Ascending aorta (tissue), 2 donors: ENCODE measurements around the gene GRK2. TPM values are rescaled to one million over a fixed set of nuclear protein-coding genes. Genes with fewer than 3 reads are reported as not detected.

ENCODE experiments used
- DNase-seq, 2 donors: peaks; one replicate each; pipeline ENCODE4 v3.0.0-alpha.2; 2019; ENCODE audit warnings: low spot score in 2 of 2
- H3K27ac ChIP-seq, 2 donors: fragments of 200-600 bp; sonication (generic); one replicate each; pipeline ENCODE4 v1.5.1; 2016 to 2017; ENCODE audit warnings: mild to moderate bottlenecking in 1 of 2
- H3K27me3 ChIP-seq: fragments of 200-600 bp; sonication (generic); one replicate; pipeline ENCODE4 v1.5.1; 2017
- H3K36me3 ChIP-seq, 2 donors: fragments of 200-600 bp; sonication (generic); one replicate each; pipeline ENCODE4 v1.5.1; 2016
- H3K4me1 ChIP-seq, 2 donors: fragments of 200-600 bp; sonication (generic); one replicate each; pipeline ENCODE4 v1.5.1; 2016 to 2017; ENCODE audit warnings: mild to moderate bottlenecking in 1 of 2
- H3K4me3 ChIP-seq, 2 donors: fragments of 200-600 bp; sonication (generic); one replicate each; pipeline ENCODE4 v1.5.1; 2016 to 2017; ENCODE audit warnings: mild to moderate bottlenecking in 1 of 2
- H3K9me3 ChIP-seq, 2 donors: fragments of 200-600 bp; sonication (generic); one replicate each; pipeline ENCODE4 v1.5.1; 2016
- CTCF ChIP-seq, 3 experiments: fragments of 200-600 bp in 2 of 3; fragments of 450-650 bp in 1 of 3; sonication (generic) in 2 of 3; IDR thresholded peaks; one replicate each; pipeline ENCODE4 v1.5.1; 2016 to 2019; ENCODE audit warnings: antibody characterized with exemption in 3 of 3, mild to moderate bottlenecking in 1 of 3, moderate library complexity in 1 of 3
- intact Hi-C: fragments of 100-400 bp; cut with DNase I; formaldehyde crosslinking; loops from one replicate; pipeline ENCODE4 v1.15.1; 2023
- total RNA-seq: library from RNA; depleted of rRNA; stranded (reverse); fragments of >200 nt; gene quantifications from one replicate; pipeline ENCODE4 v1.1.0, GENCODE V29; 2016

Gene GRK2
- total RNA-seq, 1 donor from 2014 or later: 65.3 TPM

- Histone ChIP-seq H3K36me3 (no peaks in the 10 kb centered on the region), H3K4me3 (peak overlapping the region; percentile 20 to 99), H3K9me3 (no peaks in the 10 kb centered on the region), H3K4me1 (peaks cover 63 to 65% of the 10 kb centered on the region in 2 donors), H3K27ac (peak overlapping the region; percentile 72 to 85), H3K27me3 (no peaks in the 10 kb centered on the region)
- peak in 1 of 2 donors; percentile 7 for DNase-seq
- TF ChIP-seq CTCF (IDR thresholded peaks at IDR 0.05): no peak
- intact Hi-C loops: loop anchor here (5.0 kb wide), 1 partner anchor 238 kb away; the partner anchor contains the start of genes CDK2AP2 and PITPNM1
These were observed 3.4 kb downstream of the GRK2 start for GRCh38 chr11:67269401-67270255.

GRCh38 chr11:67270256-67271204, 4.3 kb downstream of the GRK2 start:
- peak in 1 of 2 donors; percentile 53 for DNase-seq
- no peak for TF ChIP-seq CTCF (IDR thresholded peaks at IDR 0.05)
- peak overlapping the region; percentile 72 to 85 for H3K27ac ChIP-seq
- H3K36me3 ChIP-seq: no peaks in the 10 kb centered on the region
- peaks cover 70 to 71% of the 10 kb centered on the region in 2 donors for H3K4me1 ChIP-seq
- no peaks in the 10 kb centered on the region for H3K27me3 ChIP-seq
- intact Hi-C loops: no loop called here
- peak overlapping the region; percentile 13 to 99 for H3K4me3 ChIP-seq
- no peaks in the 10 kb centered on the region for H3K9me3 ChIP-seq

- Histone ChIP-seq H3K4me3 (peak overlapping the region in 1 of 2 donors; percentile 99), H3K9me3 (no peaks in the 10 kb centered on the region), H3K27me3 (no peaks in the 10 kb centered on the region), H3K4me1 (peaks cover 68 to 76% of the 10 kb centered on the region in 2 donors), H3K36me3 (no peaks in the 10 kb centered on the region), H3K27ac (peak overlapping the region in 1 of 2 donors; percentile 72)
- peak in 1 of 2 donors; percentile 18 for DNase-seq
- TF ChIP-seq CTCF (IDR thresholded peaks at IDR 0.05): no peak
- intact Hi-C loops: no loop called here
These were observed 4.9 kb downstream of the GRK2 start for GRCh38 chr11:67271205-67271540.

GRCh38 chr11:67271541-67272284, 5.4 kb downstream of the GRK2 start:
- Histone ChIP-seq H3K4me1 (peaks cover 72 to 79% of the 10 kb centered on the region in 2 donors), H3K27me3 (no peaks in the 10 kb centered on the region), H3K36me3 (no peaks in the 10 kb centered on the region), H3K9me3 (no peaks in the 10 kb centered on the region), H3K4me3 (peak overlapping the region in 1 of 2 donors; percentile 99), H3K27ac (peak overlapping the region; percentile 72 to 80)
- TF ChIP-seq CTCF (IDR thresholded peaks at IDR 0.05): no peak
- DNase-seq: peak; percentile 26 to 75
- intact Hi-C loops: no loop called here
